NCI-H2107 treated with DMSO at 0.1 percent for 48 hours (cell line): ENCODE measurements around the gene CAPN9.
A peak's percentile ranks its signal among the peaks of the same experiment; 100 is the strongest.

Experiments
- DNase-seq: peaks from one replicate; lab custom pipeline; 2025; ENCODE audit not compliant: unreplicated experiment; lab: John Stamatoyannopoulos, UW

CAPN9 gene

GRCh38 chr1:230820568-230820967 lies 73.4 kb downstream of the CAPN9 start:
- no peak for DNase-seq

GRCh38 chr1:230821346-230821745 lies 74.2 kb downstream of the CAPN9 start:
- DNase-seq = no peak

- no peak for DNase-seq
Observed at GRCh38 chr1:230822092-230822581, 74.9 kb downstream of the CAPN9 start.

GRCh38 chr1:230823426-230823825 lies 76.2 kb downstream of the CAPN9 start:
- DNase-seq = no peak

GRCh38 chr1:230823931-230824381 lies 76.8 kb downstream of the CAPN9 start:
- no peak for DNase-seq

- no peak for DNase-seq
Observed at GRCh38 chr1:230824551-230824918, 77.3 kb downstream of the CAPN9 start.

- peak; percentile 63 for DNase-seq
Observed at GRCh38 chr1:230824919-230825721, 77.9 kb downstream of the CAPN9 start.

GRCh38 chr1:230825761-230826160 lies 78.6 kb downstream of the CAPN9 start:
- peak; percentile 41 for DNase-seq

- no peak for DNase-seq
Observed at GRCh38 chr1:230826166-230826875, 79.1 kb downstream of the CAPN9 start.

- no peak for DNase-seq
Observed at GRCh38 chr1:230827081-230827681, 80.0 kb downstream of the CAPN9 start.

GRCh38 chr1:230827801-230828200 lies 80.6 kb downstream of the CAPN9 start:
- no peak for DNase-seq

- no peak for DNase-seq
Observed at GRCh38 chr1:230828421-230828820, 81.2 kb downstream of the CAPN9 start.

GRCh38 chr1:230831771-230832170 lies 84.6 kb downstream of the CAPN9 start:
- DNase-seq = no peak

- DNase-seq = no peak
Observed at GRCh38 chr1:230832476-230832875, 85.3 kb downstream of the CAPN9 start.

- DNase-seq = no peak
Observed at GRCh38 chr1:230833511-230833910, 86.3 kb downstream of the CAPN9 start.

GRCh38 chr1:230834292-230834691 lies 87.1 kb downstream of the CAPN9 start:
- no peak for DNase-seq

- DNase-seq = no peak
Observed at GRCh38 chr1:230836347-230836746, 89.2 kb downstream of the CAPN9 start.

GRCh38 chr1:230836793-230837192 lies 89.6 kb downstream of the CAPN9 start:
- no peak for DNase-seq

GRCh38 chr1:230839173-230839572 lies 92.0 kb downstream of the CAPN9 start:
- no peak for DNase-seq

- no peak for DNase-seq
Observed at GRCh38 chr1:230842801-230843200, 95.6 kb downstream of the CAPN9 start.

- DNase-seq = no peak
Observed at GRCh38 chr1:230843503-230844309, 96.5 kb downstream of the CAPN9 start.
